ENCODE data around the gene CTU1.

CTU1 gene

GRCh38 chr19:51102991-51103390 lies 5.2 kb downstream of the CTU1 start:
- FAIRE-seq: no peak

GRCh38 chr19:51101171-51101865 lies 6.9 kb downstream of the CTU1 start:
- FAIRE-seq: no peak

- FAIRE-seq: no peak
Observed at GRCh38 chr19:51100601-51101000, 7.6 kb downstream of the CTU1 start.

GRCh38 chr19:51099047-51099382 lies 9.2 kb downstream of the CTU1 start:
- no peak for FAIRE-seq

- no peak for FAIRE-seq
Observed at GRCh38 chr19:51098365-51099046, 9.7 kb downstream of the CTU1 start.

- FAIRE-seq: no peak
Observed at GRCh38 chr19:51097796-51098195, 10.4 kb downstream of the CTU1 start.

GRCh38 chr19:51097166-51097738 lies 11.0 kb downstream of the CTU1 start:
- FAIRE-seq: no peak

- no peak for FAIRE-seq
Observed at GRCh38 chr19:51096473-51097165, 11.6 kb downstream of the CTU1 start.

GRCh38 chr19:51094696-51095279 lies 13.4 kb downstream of the CTU1 start:
- FAIRE-seq: no peak

GRCh38 chr19:51093510-51094345 lies 14.5 kb downstream of the CTU1 start:
- FAIRE-seq: no peak

- no peak for FAIRE-seq
Observed at GRCh38 chr19:51093101-51093500, 15.1 kb downstream of the CTU1 start.

GRCh38 chr19:51091895-51092873 lies 16.0 kb downstream of the CTU1 start:
- no peak for FAIRE-seq

- FAIRE-seq: no peak
Observed at GRCh38 chr19:51091126-51091525, 17.1 kb downstream of the CTU1 start.

GRCh38 chr19:51090471-51090870 lies 17.7 kb downstream of the CTU1 start:
- FAIRE-seq: no peak

GRCh38 chr19:51089786-51090185 lies 18.4 kb downstream of the CTU1 start:
- FAIRE-seq: no peak

GRCh38 chr19:51086153-51086850 lies 21.9 kb downstream of the CTU1 start:
- no peak for FAIRE-seq

GRCh38 chr19:51084505-51084904 lies 23.7 kb downstream of the CTU1 start:
- FAIRE-seq: no peak

- no peak for FAIRE-seq
Observed at GRCh38 chr19:51083783-51084182, 24.4 kb downstream of the CTU1 start.

- FAIRE-seq: no peak
Observed at GRCh38 chr19:51083181-51083580, 25.0 kb downstream of the CTU1 start.

GRCh38 chr19:51082611-51083010 lies 25.6 kb downstream of the CTU1 start, which contains the start of gene KLK14:
Gene KLK14 (minus strand): TSS chr19:51082887. CDS start chr19:51082614, 273 bp downstream.
- no peak for FAIRE-seq
